Superior temporal gyrus (tissue), 1 donor: ENCODE data around the gene SCG2.
A peak's percentile ranks its signal among the peaks of the same experiment; 100 is the strongest.

Experiments
- DNase-seq: peaks from one replicate; pipeline ENCODE4 v3.0.0-alpha.2; 2016; ENCODE audit errors: extremely low spot score

Gene SCG2

DNA sequence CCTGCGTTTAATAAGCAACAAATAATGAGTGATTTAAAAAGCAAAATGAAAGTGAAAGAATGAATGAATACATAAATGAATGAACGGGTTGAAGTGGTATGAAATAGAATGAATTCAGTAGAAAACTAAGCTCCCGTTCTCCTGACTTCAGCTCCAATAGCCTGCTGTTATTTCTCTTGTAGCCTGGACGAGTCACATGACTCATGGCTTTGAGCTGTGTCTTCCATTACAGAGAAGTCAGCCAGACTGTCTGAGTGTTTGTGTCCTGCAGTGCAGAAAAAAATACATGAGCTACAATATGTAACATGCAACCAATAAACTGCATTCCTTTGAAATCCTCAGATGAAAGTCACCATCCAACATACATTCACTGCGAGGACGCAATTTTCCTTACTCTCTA lies 21.2 kb downstream of the SCG2 start:
- DNase-seq = peak; percentile 62

DNA sequence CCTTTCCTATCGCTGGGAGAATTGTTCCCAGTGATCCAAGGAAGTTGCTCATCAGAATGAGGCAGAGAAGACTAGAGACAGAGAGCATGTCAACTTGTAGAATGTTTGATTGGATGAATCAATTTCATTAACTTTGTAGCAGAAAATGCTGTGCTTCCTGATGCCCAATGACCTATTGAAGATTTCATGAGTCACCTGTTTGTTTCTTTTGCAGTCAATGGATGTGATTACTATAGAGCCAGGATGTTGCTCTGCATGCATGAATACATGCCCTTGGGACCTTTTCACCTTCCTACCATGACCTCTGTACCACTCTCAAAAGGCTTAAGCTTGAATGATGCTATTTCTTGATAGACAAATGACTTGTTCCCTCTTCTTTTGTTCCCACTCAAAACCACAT lies 23.3 kb downstream of the SCG2 start:
- DNase-seq = no peak

DNA sequence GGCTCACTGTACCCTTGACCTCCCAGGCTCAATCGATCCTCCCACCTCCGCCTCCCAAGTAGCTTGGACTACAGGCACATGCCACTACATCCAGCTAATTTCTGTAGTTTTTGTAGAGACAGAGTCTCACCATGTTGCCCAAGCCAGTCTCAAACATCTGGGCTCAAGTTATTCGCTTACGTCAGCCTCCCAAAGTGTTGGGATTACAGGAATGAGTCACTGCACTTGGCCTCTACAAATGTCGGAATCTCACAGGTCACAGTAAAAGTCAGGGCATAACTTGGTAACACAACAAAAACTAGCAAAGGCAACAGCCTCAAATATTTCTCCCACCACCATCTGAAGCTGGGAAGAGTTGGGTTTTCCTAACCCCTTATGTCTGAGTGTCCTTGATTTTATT lies 25.3 kb downstream of the SCG2 start:
- no peak for DNase-seq

DNA sequence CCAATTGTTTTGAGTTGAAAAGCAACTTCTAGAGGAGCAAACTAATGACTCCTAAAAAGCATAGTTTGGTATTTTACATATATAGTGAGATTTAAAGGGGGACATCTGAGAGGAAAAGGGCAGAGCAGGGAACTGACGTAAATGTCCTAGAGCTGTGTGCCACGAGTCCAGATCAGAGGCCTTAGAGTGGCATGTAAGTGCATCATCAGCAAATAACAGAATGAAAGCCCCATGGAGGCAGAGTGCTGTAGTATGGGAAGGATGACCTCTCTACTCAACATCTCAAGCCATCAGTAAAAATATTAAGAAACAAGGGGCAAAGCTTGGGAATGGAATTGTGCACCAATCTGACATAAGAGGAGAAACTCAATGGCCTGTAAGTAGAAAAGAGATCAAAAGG lies 31.4 kb downstream of the SCG2 start:
- no peak for DNase-seq

DNA sequence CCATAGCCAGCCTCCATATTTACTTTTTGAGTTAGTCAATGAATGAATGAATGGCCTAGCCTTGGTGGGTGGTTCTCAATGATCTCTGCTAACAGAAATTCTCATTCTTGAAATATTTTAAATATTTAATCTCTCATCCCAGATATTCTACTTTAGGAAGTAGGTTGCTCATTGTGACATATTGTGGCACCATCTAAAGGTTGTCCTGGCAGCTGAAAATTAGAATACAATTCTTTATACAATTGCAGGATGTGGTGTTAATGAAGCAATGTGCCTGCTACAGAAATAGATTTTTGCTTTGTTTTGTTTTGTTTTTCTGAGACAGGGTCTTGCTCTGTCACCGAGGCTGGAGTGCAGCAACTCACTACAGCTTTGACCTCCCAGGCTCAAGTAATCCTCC lies 35.8 kb downstream of the SCG2 start:
- DNase-seq = no peak

DNA sequence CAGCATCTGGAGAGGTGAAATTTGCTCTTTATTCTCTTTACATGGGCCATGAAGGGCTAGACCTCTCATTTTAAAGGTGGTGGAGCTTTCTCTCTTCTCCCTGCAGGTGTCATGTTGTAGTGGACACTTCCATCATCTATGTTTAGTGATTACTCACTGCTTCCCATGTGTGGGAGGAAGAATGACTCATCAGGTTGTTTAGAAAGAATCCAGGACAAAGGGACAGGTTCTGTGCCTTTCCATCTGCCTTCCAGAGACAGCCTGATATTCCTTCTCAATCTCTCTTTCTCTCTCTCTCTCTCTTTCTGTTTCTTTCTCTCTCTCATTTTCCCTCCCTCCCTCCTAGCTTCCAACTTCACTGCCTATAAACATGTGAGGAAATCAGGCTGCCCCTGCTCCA lies 38.7 kb downstream of the SCG2 start:
- peak; percentile 56 for DNase-seq

DNA sequence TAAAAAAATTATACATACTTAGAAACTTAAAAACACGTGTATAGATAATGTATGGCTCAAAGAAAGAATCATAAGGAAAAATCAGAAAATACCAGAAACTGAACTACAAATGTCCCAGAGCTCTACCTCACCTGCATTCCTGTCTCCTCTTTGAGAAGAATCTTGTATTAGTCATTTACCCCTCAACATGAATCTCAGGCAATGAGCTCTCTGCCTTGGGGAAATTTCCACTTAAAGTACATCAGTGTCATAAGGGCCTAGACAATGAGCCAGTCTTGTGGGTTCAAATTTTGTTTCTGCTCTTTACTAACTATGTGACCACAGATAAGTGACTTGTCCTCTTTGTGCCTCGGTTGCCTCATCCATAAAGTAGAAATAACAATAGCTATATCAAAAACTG lies 40.1 kb downstream of the SCG2 start:
- DNase-seq = no peak

DNA sequence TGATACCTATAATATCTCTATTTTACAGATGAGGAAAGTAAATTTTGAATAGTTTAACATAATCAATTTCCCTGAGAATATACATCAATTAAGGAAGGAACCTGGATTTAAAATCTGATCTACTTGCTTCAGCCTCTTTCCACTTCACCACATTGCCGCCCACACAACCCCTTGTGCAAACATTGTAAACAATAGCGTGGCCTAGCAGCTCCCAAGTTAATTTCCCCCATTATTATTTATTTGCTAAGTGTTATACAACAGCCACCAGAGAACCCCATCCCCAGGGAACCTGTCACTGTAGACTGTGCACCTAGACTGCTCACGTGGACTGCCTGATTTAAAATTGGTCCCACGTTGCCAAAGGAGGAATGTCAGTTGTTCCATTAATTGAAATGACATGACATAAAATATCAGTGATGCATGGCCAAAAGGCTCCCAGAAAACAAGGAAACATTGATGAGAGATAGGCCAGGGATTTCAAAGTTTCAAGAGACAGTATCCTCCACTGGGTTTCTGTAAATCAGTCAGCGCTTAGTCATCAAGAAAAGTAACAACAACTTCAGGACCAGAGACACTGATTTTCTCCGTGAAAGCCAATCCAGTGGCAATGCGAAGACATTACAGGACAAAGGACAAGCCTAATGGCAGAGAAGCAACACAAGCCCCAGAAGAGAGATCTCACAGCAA lies 41.3 kb downstream of the SCG2 start:
- no peak for DNase-seq

DNA sequence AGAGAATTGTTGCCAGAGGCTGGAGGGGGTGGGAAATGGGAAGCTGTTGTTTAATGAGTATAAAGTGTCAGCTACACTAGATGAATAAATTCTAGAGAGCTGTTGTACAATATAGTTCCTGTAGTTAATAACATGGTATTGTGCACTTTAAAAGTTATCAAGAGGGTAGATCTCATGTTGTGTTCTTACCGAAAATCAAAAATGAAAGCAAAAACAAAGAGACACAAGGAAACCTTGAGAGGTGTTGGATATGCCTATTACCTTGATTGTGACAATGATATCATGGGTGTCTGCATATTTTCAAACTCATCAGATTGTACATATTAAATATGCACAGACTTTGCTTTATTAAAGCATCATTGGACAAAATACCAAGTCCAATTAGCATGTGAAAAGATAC lies 43.2 kb downstream of the SCG2 start:
- DNase-seq = no peak

DNA sequence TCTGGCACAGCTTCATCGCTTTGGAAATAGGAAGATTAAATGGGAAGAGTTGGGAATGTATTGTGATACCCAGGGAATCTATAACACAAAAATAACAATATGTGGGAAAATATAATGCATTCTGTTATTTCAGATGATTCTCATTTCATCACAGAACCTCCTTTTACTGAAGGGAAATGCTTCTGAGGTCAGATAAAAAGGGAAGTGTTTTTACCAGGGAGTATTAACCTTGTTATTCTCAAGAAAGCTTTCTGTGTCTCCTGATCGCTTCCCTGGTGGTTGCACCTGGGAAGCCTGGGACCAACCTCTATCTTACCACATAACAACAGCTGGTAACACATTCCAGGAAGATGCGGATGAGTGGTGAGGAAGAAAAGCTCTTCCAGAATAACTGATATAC lies 47.2 kb downstream of the SCG2 start:
- no peak for DNase-seq

DNA sequence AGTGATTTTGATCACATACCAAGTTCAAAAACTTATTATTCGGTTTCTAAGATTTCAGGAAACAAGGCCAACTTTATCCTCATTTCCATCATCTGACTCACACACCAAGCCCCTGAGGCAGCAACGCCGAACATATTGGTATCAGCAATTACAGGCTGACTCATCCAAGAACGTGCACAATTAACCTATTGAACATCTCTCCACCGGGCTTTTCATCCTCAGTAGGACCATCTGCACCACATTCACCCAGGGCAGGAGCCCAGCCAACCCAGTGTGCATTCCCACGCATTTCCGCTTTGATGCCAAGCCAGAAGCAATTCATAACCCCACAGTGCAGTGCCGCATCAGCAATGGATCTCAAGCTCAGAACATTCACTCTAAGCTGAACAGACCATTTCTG lies 52.9 kb downstream of the SCG2 start:
- DNase-seq = no peak

DNA sequence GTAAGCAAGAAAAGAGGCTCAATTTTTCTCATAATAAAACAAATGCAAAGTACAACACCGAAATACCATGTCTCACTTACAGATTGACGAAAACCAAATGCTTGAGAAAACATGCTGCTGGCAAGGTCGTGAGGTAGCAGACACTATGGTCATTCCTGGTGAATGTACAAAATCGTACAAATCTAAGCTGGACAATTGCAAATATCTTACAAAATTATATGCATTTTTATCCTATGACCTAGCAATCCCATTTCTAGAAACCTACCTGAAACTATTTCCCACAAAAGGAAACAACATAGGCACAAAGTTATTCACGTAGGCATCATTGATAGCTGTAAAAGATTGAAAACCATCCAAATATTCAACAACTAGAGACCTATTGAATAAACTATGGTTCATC lies 54.0 kb downstream of the SCG2 start:
- no peak for DNase-seq
